ENCODE results near the gene LOXHD1. TPM values are rescaled to one million over a fixed set of nuclear protein-coding genes. Genes with fewer than 3 reads are reported as not detected.
A peak's percentile ranks its signal among the peaks of the same experiment; 100 is the strongest.

Gene LOXHD1
- total RNA-seq, 1 donor from 2014 or later: not detected

GRCh38 chr18:46469186-46469915, 187.7 kb downstream of the LOXHD1 start:
- TF ChIP-seq CTCF (IDR thresholded peaks at IDR 0.05; ENCODE audit: partially characterized antibody, unreplicated experiment): no peak
- Mint-ChIP-seq H3K4me1 (ENCODE audit: low read depth, unreplicated experiment) (peaks cover 15% of the 10 kb centered on the region), H3K36me3 (ENCODE audit: unreplicated experiment) (peaks cover 5% of the 10 kb centered on the region), H3K27me3 (ENCODE audit: unreplicated experiment) (peaks cover 3% of the 10 kb centered on the region), H3K9me3 (ENCODE audit: unreplicated experiment) (peaks cover 5% of the 10 kb centered on the region), H3K4me3 (ENCODE audit: unreplicated experiment) (no peak overlapping the region), H3K27ac (ENCODE audit: unreplicated experiment) (no peak overlapping the region)
- no peak for DNase-seq

GRCh38 chr18:46468426-46469180, 188.4 kb downstream of the LOXHD1 start:
- H3K36me3 Mint-ChIP-seq (ENCODE audit: unreplicated experiment): peaks cover 5% of the 10 kb centered on the region
- H3K9me3 Mint-ChIP-seq (ENCODE audit: unreplicated experiment): peaks cover 5% of the 10 kb centered on the region
- peaks cover 15% of the 10 kb centered on the region for H3K4me1 Mint-ChIP-seq (ENCODE audit: low read depth, unreplicated experiment)
- peaks cover 3% of the 10 kb centered on the region for H3K27me3 Mint-ChIP-seq (ENCODE audit: unreplicated experiment)
- H3K27ac Mint-ChIP-seq (ENCODE audit: unreplicated experiment): no peak overlapping the region
- DNase-seq: no peak
- TF ChIP-seq CTCF (IDR thresholded peaks at IDR 0.05; ENCODE audit: partially characterized antibody, unreplicated experiment): no peak
- H3K4me3 Mint-ChIP-seq (ENCODE audit: unreplicated experiment): no peak overlapping the region

GRCh38 chr18:46466234-46467160, 190.5 kb downstream of the LOXHD1 start:
- Mint-ChIP-seq H3K36me3 (ENCODE audit: unreplicated experiment) (peaks cover 5% of the 10 kb centered on the region), H3K4me3 (ENCODE audit: unreplicated experiment) (no peak overlapping the region), H3K27me3 (ENCODE audit: unreplicated experiment) (peaks cover 6% of the 10 kb centered on the region), H3K9me3 (ENCODE audit: unreplicated experiment) (peaks cover 4% of the 10 kb centered on the region), H3K27ac (ENCODE audit: unreplicated experiment) (no peak overlapping the region), H3K4me1 (ENCODE audit: low read depth, unreplicated experiment) (peaks cover 20% of the 10 kb centered on the region)
- DNase-seq: no peak
- no peak for TF ChIP-seq CTCF (IDR thresholded peaks at IDR 0.05; ENCODE audit: partially characterized antibody, unreplicated experiment)

- peaks cover 5% of the 10 kb centered on the region for H3K9me3 Mint-ChIP-seq (ENCODE audit: unreplicated experiment)
- no peak for DNase-seq
- H3K27ac Mint-ChIP-seq (ENCODE audit: unreplicated experiment): peak overlapping the region; percentile 50
- peaks cover 5% of the 10 kb centered on the region for H3K36me3 Mint-ChIP-seq (ENCODE audit: unreplicated experiment)
- peaks cover 17% of the 10 kb centered on the region for H3K4me1 Mint-ChIP-seq (ENCODE audit: low read depth, unreplicated experiment)
- H3K4me3 Mint-ChIP-seq (ENCODE audit: unreplicated experiment): no peak overlapping the region
- peak; percentile 52 for TF ChIP-seq CTCF (IDR thresholded peaks at IDR 0.05; ENCODE audit: partially characterized antibody, unreplicated experiment)
- H3K27me3 Mint-ChIP-seq (ENCODE audit: unreplicated experiment): peaks cover 3% of the 10 kb centered on the region
These were observed 191.9 kb downstream of the LOXHD1 start for GRCh38 chr18:46464926-46465655.

All from glutamatergic neuron (in vitro differentiated cells).